ENCODE results near the gene AIP. TPM values are rescaled to one million over a fixed set of nuclear protein-coding genes. Genes with fewer than 3 reads are reported as not detected.
"Not testable (repeated sequence)": the region's sequence is repeated elsewhere in the genome, so short reads cannot be mapped to it uniquely, and the experiment has no call there.

Gene AIP
- total RNA-seq, 1 experiment from 2014 or later, result 87.8 TPM

DNA sequence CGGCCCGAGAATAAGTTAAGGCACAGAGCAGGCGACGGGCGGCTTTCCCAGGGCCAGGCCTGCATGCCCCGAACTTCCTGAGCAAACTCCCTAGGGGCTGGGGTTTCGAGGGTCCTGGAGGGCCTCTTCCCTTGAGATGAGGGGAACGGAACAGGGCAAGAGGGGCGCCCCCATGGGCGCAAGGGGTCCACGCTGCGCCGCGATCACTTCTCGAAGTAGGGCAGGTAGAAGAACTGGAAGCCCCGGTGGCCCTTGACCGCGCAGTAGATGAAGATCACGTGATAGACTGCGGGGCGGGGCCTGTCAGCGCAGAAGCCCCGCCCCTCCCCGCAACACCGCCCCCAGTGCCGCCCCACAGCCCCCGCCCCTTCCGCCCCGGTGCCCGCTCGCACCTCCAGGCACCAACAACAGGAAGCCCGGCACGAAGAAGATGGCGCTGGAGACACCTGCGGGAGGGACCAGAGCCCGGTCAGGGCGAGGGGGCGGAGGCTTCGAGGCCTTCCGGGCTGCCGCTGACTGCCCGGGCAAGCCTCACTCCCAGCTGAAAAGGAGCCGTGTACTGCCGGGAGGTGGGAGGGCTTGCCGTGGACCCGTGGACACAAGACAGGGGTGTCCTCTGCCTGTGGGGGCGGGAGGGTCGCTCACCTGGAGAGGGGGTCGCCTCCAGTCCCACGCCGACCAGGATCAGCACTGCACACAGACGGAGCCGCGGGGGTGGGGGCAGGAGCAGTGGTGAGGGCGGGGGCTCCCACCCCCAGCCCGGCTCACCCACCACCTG is 18.2 kb upstream of the AIP start:
- Histone ChIP-seq H3K27ac (ENCODE audit: low read length) (peak overlapping the region; percentile 89), H3K36me3 (ENCODE audit: control insufficient read depth, insufficient read depth, low read length) (peaks cover 2% of the 10 kb centered on the region; the same call in 1 of the 2 replicates), H3K4me1 (ENCODE audit: control insufficient read depth, insufficient read depth, low read length) (peaks cover 42% of the 10 kb centered on the region), H3K4me3 (ENCODE audit: low read depth in 2 of 2, low read length in 2 of 2) (peak overlapping the region; percentile 54 to 55), H3K27me3 (ENCODE audit: control insufficient read depth, insufficient read depth, low read length) (no peaks in the 10 kb centered on the region), H3K9me3 (ENCODE audit: control insufficient read depth, insufficient read depth, low read depth, low read length) (no peaks in the 10 kb centered on the region)
- intact Hi-C loops (cut with micrococcal nuclease; ENCODE audit: unreplicated experiment), result no loop called here
- in situ Hi-C loops (cut with HindIII; ENCODE audit: low pct_unique_long_range_greater_than_20kb, low sequenced_read_pairs), result no loop called here
- peak; percentile 72; the same call in 1 of the 2 replicates for TF ChIP-seq SIN3A (IDR thresholded peaks at IDR 0.05; ENCODE audit: borderline replicate concordance, insufficient read depth, low read depth, low read length)
- peak; percentile 81; the same call in 1 of the 2 replicates for TF ChIP-seq POLR2AphosphoS5 (IDR thresholded peaks at IDR 0.05; ENCODE audit: low read depth, low read length)
- TF ChIP-seq, protein P1, sequence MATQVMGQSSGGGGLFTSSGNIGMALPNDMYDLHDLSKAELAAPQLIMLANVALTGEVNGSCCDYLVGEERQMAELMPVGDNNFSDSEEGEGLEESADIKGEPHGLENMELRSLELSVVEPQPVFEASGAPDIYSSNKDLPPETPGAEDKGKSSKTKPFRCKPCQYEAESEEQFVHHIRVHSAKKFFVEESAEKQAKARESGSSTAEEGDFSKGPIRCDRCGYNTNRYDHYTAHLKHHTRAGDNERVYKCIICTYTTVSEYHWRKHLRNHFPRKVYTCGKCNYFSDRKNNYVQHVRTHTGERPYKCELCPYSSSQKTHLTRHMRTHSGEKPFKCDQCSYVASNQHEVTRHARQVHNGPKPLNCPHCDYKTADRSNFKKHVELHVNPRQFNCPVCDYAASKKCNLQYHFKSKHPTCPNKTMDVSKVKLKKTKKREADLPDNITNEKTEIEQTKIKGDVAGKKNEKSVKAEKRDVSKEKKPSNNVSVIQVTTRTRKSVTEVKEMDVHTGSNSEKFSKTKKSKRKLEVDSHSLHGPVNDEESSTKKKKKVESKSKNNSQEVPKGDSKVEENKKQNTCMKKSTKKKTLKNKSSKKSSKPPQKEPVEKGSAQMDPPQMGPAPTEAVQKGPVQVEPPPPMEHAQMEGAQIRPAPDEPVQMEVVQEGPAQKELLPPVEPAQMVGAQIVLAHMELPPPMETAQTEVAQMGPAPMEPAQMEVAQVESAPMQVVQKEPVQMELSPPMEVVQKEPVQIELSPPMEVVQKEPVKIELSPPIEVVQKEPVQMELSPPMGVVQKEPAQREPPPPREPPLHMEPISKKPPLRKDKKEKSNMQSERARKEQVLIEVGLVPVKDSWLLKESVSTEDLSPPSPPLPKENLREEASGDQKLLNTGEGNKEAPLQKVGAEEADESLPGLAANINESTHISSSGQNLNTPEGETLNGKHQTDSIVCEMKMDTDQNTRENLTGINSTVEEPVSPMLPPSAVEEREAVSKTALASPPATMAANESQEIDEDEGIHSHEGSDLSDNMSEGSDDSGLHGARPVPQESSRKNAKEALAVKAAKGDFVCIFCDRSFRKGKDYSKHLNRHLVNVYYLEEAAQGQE (IDR thresholded peaks at IDR 0.05; ENCODE audit: insufficient read depth in 1 of 2, low read depth in 2 of 2, low read length in 1 of 2), result no peak
- ChIA-PET POLR2A (interaction anchor here (0.6 kb wide), 1 partner anchor 906 kb away, joined by 4 read pairs; no protein-coding TSS in a partner anchor), CTCF (interaction anchor here (0.6 kb wide), 3 partner anchors 26 to 168 kb away, joined by 3 to 4 read pairs (median 3); no protein-coding TSS in a partner anchor)
- ATAC-seq (peak; percentile 76), DNase-seq (ENCODE audit: low read depth, low spot score) (no peak)
- BruUV-seq (replicated peaks), result no TSS peak

DNA sequence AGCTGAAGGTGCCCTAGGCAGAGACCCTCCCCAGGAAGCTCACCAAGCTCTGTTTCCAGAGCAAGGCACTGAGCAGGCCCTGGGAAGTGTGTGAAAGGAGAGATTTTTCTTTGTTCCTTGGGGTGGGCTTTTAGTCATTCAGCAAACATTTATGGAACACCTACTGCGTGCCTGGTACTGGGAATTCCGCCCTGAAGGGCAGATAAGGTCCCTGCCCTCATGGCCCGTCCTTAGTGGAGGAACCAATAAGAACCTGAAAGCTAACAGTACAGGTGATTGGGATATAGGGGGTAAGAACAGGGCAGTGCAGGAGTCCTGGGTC is 17.7 kb upstream of the AIP start:
- ChIA-PET CTCF (interaction anchor here (0.6 kb wide), 3 partner anchors 26 to 169 kb away, joined by 3 to 4 read pairs (median 3); no protein-coding TSS in a partner anchor), POLR2A (interaction anchor here (0.6 kb wide), 1 partner anchor 907 kb away, joined by 4 read pairs; no protein-coding TSS in a partner anchor)
- Histone ChIP-seq H3K4me3 (ENCODE audit: low read depth in 2 of 2, low read length in 2 of 2) (peak overlapping the region; percentile 54 to 55), H3K36me3 (ENCODE audit: control insufficient read depth, insufficient read depth, low read length) (peaks cover 2% of the 10 kb centered on the region; the same call in 1 of the 2 replicates), H3K27me3 (ENCODE audit: control insufficient read depth, insufficient read depth, low read length) (no peaks in the 10 kb centered on the region), H3K9me3 (ENCODE audit: control insufficient read depth, insufficient read depth, low read depth, low read length) (no peaks in the 10 kb centered on the region), H3K27ac (ENCODE audit: low read length) (peak overlapping the region; percentile 89), H3K4me1 (ENCODE audit: control insufficient read depth, insufficient read depth, low read length) (peaks cover 43% of the 10 kb centered on the region)
- in situ Hi-C loops (cut with HindIII; ENCODE audit: low pct_unique_long_range_greater_than_20kb, low sequenced_read_pairs), result no loop called here
- DNase-seq (ENCODE audit: low read depth, low spot score) (no peak), ATAC-seq (no peak)
- TF ChIP-seq POLR2AphosphoS5 (IDR thresholded peaks at IDR 0.05; ENCODE audit: low read depth, low read length), result no peak
- TF ChIP-seq, protein P1 (IDR thresholded peaks at IDR 0.05; ENCODE audit: insufficient read depth in 1 of 2, low read depth in 2 of 2, low read length in 1 of 2), result no peak
- TF ChIP-seq, protein P2, sequence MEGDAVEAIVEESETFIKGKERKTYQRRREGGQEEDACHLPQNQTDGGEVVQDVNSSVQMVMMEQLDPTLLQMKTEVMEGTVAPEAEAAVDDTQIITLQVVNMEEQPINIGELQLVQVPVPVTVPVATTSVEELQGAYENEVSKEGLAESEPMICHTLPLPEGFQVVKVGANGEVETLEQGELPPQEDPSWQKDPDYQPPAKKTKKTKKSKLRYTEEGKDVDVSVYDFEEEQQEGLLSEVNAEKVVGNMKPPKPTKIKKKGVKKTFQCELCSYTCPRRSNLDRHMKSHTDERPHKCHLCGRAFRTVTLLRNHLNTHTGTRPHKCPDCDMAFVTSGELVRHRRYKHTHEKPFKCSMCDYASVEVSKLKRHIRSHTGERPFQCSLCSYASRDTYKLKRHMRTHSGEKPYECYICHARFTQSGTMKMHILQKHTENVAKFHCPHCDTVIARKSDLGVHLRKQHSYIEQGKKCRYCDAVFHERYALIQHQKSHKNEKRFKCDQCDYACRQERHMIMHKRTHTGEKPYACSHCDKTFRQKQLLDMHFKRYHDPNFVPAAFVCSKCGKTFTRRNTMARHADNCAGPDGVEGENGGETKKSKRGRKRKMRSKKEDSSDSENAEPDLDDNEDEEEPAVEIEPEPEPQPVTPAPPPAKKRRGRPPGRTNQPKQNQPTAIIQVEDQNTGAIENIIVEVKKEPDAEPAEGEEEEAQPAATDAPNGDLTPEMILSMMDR (IDR thresholded peaks at IDR 0.05), result no peak
- intact Hi-C loops (cut with micrococcal nuclease; ENCODE audit: unreplicated experiment), result no loop called here
- BruUV-seq (replicated peaks), result no TSS peak

DNA sequence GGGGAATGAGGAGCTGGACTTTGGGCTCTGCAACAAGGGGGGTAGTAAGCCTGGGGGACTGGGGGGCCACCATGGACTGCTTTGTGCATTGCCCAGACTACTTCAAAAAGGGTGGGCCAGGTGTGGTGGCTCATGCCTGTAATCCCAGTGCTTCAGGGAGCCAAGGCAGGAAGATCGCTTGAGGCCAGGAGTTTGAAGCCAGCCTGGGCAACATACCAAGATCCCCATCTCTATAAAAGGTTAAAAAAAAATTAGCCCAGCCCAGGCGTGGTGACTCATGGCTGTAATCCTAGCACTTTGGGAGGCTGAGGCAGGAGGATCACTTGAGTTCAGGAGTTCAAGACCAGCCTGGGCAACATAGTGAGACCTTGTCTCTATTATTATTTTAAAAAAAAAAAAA is 17.3 kb upstream of the AIP start:
- H3K27me3 ChIP-seq (ENCODE audit: control insufficient read depth, insufficient read depth, low read length); DNase-seq (ENCODE audit: low read depth, low spot score); ATAC-seq; H3K9me3 ChIP-seq (ENCODE audit: control insufficient read depth, insufficient read depth, low read depth, low read length); H3K36me3 ChIP-seq (ENCODE audit: control insufficient read depth, insufficient read depth, low read length); intact Hi-C loops (cut with micrococcal nuclease; ENCODE audit: unreplicated experiment); in situ Hi-C loops (cut with HindIII; ENCODE audit: low pct_unique_long_range_greater_than_20kb, low sequenced_read_pairs): not testable (repeated sequence)
- Histone ChIP-seq H3K4me3 (ENCODE audit: low read depth in 2 of 2, low read length in 2 of 2) (peak overlapping the region; percentile 54 to 55), H3K4me1 (ENCODE audit: control insufficient read depth, insufficient read depth, low read length) (peaks cover 43% of the 10 kb centered on the region), H3K27ac (ENCODE audit: low read length) (peak overlapping the region; percentile 89)
- BruUV-seq (replicated peaks), result TSS peak; percentile 87
- CTCF ChIA-PET, result interaction anchor here (0.6 kb wide), 3 partner anchors 27 to 169 kb away, joined by 3 to 4 read pairs (median 3); no protein-coding TSS in a partner anchor
- POLR2A ChIA-PET, result interaction anchor here (0.6 kb wide), 1 partner anchor 907 kb away, joined by 4 read pairs; no protein-coding TSS in a partner anchor

Data from Panc1 (cell line).